ENCODE results near the gene C17orf67. TPM values are rescaled to one million over a fixed set of nuclear protein-coding genes. Genes with fewer than 3 reads are reported as not detected.

C17orf67 gene
- total RNA-seq, 1 experiment from 2014 or later, result 2.9 TPM

- DNase-seq, result peak; percentile 81 to 90
- intact Hi-C loops (cut with micrococcal nuclease; ENCODE audit: unreplicated experiment), result loop anchor here (1.0 kb wide), 5 partner anchors 14 to 191 kb away; partner anchors contain the start of genes C17orf67 and COIL
- ChIA-PET CTCF (interaction anchor here (0.5 to 1.8 kb wide), 14 partner anchors 15 to 191 kb away, joined by 3 to 37 read pairs (median 4); partner anchors contain the start of genes C17orf67, COIL, DGKE and TRIM25), POLR2A (interaction anchor here (0.5 to 1.0 kb wide), 3 partner anchors 94 to 214 kb away, joined by 3 to 10 read pairs (median 3); partner anchors contain the start of gene TRIM25)
- no TSS peak for BruUV-seq (replicated peaks)
- no peaks in the 10 kb centered on the region for H3K9me3 Mint-ChIP-seq (ENCODE audit: unreplicated experiment)
- H3K4me1 ChIP-seq, result peaks cover 4% of the 10 kb centered on the region; the same call in 1 of the 2 replicates
- no peak overlapping the region for H3K27ac Mint-ChIP-seq (ENCODE audit: unreplicated experiment)
- H3K36me3 Mint-ChIP-seq (ENCODE audit: insufficient read depth, unreplicated experiment), result no peaks in the 10 kb centered on the region
- no peak overlapping the region for H3K4me3 ChIP-seq (ENCODE audit: low read depth, low read length)
- H3K27me3 Mint-ChIP-seq (ENCODE audit: insufficient read depth, unreplicated experiment), result peaks cover 3% of the 10 kb centered on the region
- no peak overlapping the region for H3K4me3 Mint-ChIP-seq (ENCODE audit: unreplicated experiment)
- H3K4me1 Mint-ChIP-seq (ENCODE audit: low read depth, unreplicated experiment), result peaks cover 6% of the 10 kb centered on the region
- TF ChIP-seq CTCF (IDR thresholded peaks at IDR 0.05; ENCODE audit: insufficient read depth in 1 of 2, low read depth in 1 of 2, low read length in 1 of 2, severe bottlenecking in 1 of 2, unreplicated experiment in 1 of 2), result peak; percentile 75 to 90
- H3K27me3 ChIP-seq (replicated peaks; ENCODE audit: control insufficient read depth, insufficient read depth, low read length), result no peaks in the 10 kb centered on the region; the same call in 1 of the 2 replicates
- no peaks in the 10 kb centered on the region for H3K9me3 ChIP-seq
- no peaks in the 10 kb centered on the region for H3K36me3 ChIP-seq (ENCODE audit: control insufficient read depth, insufficient read depth, low read length)
These were observed 14.1 kb downstream of the C17orf67 start for GRCh38 chr17:56819431-56820145.

- no peak for DNase-seq
- H3K4me1 ChIP-seq, result peaks cover 4% of the 10 kb centered on the region; the same call in 1 of the 2 replicates
- H3K27me3 Mint-ChIP-seq (ENCODE audit: insufficient read depth, unreplicated experiment), result peaks cover 3% of the 10 kb centered on the region
- peaks cover 6% of the 10 kb centered on the region for H3K4me1 Mint-ChIP-seq (ENCODE audit: low read depth, unreplicated experiment)
- BruUV-seq (replicated peaks), result no TSS peak
- intact Hi-C loops (cut with micrococcal nuclease; ENCODE audit: unreplicated experiment), result loop anchor here (1.0 kb wide), 5 partner anchors 14 to 191 kb away; partner anchors contain the start of genes C17orf67 and COIL
- H3K36me3 Mint-ChIP-seq (ENCODE audit: insufficient read depth, unreplicated experiment), result no peaks in the 10 kb centered on the region
- CTCF ChIA-PET, result interaction anchor here (0.5 to 1.8 kb wide), 10 partner anchors 15 to 191 kb away, joined by 3 to 37 read pairs (median 4); partner anchors contain the start of genes C17orf67, COIL and DGKE
- H3K4me3 Mint-ChIP-seq (ENCODE audit: unreplicated experiment), result no peak overlapping the region
- H3K27me3 ChIP-seq (replicated peaks; ENCODE audit: control insufficient read depth, insufficient read depth, low read length), result no peaks in the 10 kb centered on the region; the same call in 1 of the 2 replicates
- POLR2A ChIA-PET, result interaction anchor here (0.5 kb wide), 1 partner anchor 214 kb away, joined by 3 read pairs; no protein-coding TSS in a partner anchor
- H3K36me3 ChIP-seq (ENCODE audit: control insufficient read depth, insufficient read depth, low read length), result no peaks in the 10 kb centered on the region
- no peak overlapping the region for H3K27ac Mint-ChIP-seq (ENCODE audit: unreplicated experiment)
- H3K9me3 ChIP-seq, result no peaks in the 10 kb centered on the region
- no peak overlapping the region for H3K4me3 ChIP-seq (ENCODE audit: low read depth, low read length)
- no peak for TF ChIP-seq CTCF (IDR thresholded peaks at IDR 0.05; ENCODE audit: insufficient read depth in 1 of 2, low read depth in 1 of 2, low read length in 1 of 2, severe bottlenecking in 1 of 2, unreplicated experiment in 1 of 2)
- H3K9me3 Mint-ChIP-seq (ENCODE audit: unreplicated experiment), result no peaks in the 10 kb centered on the region
These were observed 14.7 kb downstream of the C17orf67 start for GRCh38 chr17:56819030-56819429.

- no peak overlapping the region for H3K27ac Mint-ChIP-seq (ENCODE audit: unreplicated experiment)
- no peaks in the 10 kb centered on the region for H3K9me3 ChIP-seq
- intact Hi-C loops (cut with micrococcal nuclease; ENCODE audit: unreplicated experiment), result no loop called here
These were observed 16.7 kb downstream of the C17orf67 start for GRCh38 chr17:56817066-56817465.

More at GRCh38 chr17:56817066-56817465, 16.7 kb downstream of the C17orf67 start:
- no peaks in the 10 kb centered on the region; the same call in 1 of the 2 replicates for H3K27me3 ChIP-seq (replicated peaks; ENCODE audit: control insufficient read depth, insufficient read depth, low read length)
- Mint-ChIP-seq H3K36me3 (ENCODE audit: insufficient read depth, unreplicated experiment) (no peaks in the 10 kb centered on the region), H3K27me3 (ENCODE audit: insufficient read depth, unreplicated experiment) (peaks cover 11% of the 10 kb centered on the region), H3K9me3 (ENCODE audit: unreplicated experiment) (no peaks in the 10 kb centered on the region), H3K4me1 (ENCODE audit: low read depth, unreplicated experiment) (peaks cover 6% of the 10 kb centered on the region), H3K4me3 (ENCODE audit: unreplicated experiment) (no peak overlapping the region)
- TF ChIP-seq CTCF (IDR thresholded peaks at IDR 0.05; ENCODE audit: insufficient read depth in 1 of 2, low read depth in 1 of 2, low read length in 1 of 2, severe bottlenecking in 1 of 2, unreplicated experiment in 1 of 2), result no peak
- peaks cover 4% of the 10 kb centered on the region; the same call in 1 of the 2 replicates for H3K4me1 ChIP-seq
- no peak for DNase-seq
- no TSS peak for BruUV-seq (replicated peaks)
- H3K4me3 ChIP-seq (ENCODE audit: low read depth, low read length), result no peak overlapping the region
- ChIA-PET CTCF (no interaction called here), POLR2A (no interaction called here)
- no peaks in the 10 kb centered on the region for H3K36me3 ChIP-seq (ENCODE audit: control insufficient read depth, insufficient read depth, low read length)
